Muscle of leg (tissue), 11 donors: ENCODE data around the gene C1QL1. TPM values are rescaled to one million over a fixed set of nuclear protein-coding genes. Genes with fewer than 3 reads are reported as not detected.

Experiments
- DNase-seq: peaks from one replicate; pipeline ENCODE4 v3.0.0; 2013
- H3K27ac ChIP-seq: one replicate; pipeline ENCODE4 v1.5.1; 2013; ENCODE audit warnings: mild to moderate bottlenecking, low read length, control low read depth
- H3K27me3 ChIP-seq: one replicate; pipeline ENCODE4 v1.6.1; 2013; ENCODE audit warnings: low read length; ENCODE audit not compliant: control insufficient read depth, insufficient read depth
- H3K36me3 ChIP-seq: one replicate; pipeline ENCODE4 v1.6.1; 2013; ENCODE audit warnings: low read length; ENCODE audit not compliant: control insufficient read depth, insufficient read depth
- H3K4me1 ChIP-seq: one replicate; pipeline ENCODE4 v1.6.1; 2013; ENCODE audit warnings: low read length; ENCODE audit not compliant: control insufficient read depth, insufficient read depth
- H3K4me3 ChIP-seq: one replicate; pipeline ENCODE4 v1.5.1; 2013; ENCODE audit warnings: low read length, control low read depth
- H3K9me3 ChIP-seq: replicated peaks from 2 replicates; pipeline ENCODE4 v1.6.1; 2013; ENCODE audit warnings: low read depth, low read length; ENCODE audit not compliant: control insufficient read depth
- WGBS: methylation state at CpG from one replicate; pipeline ENCODE4 v1.1.5; 2013; ENCODE audit warnings: missing lambda C conversion rate; ENCODE audit not compliant: insufficient coverage; 5-methylcytosine and 5-hydroxymethylcytosine counted together
- polyA plus RNA-seq, 8 donors: library from polyadenylated mRNA; unstranded; fragments of 120-200 nt; gene quantifications; one replicate each; pipeline versions ENCODE4 v1.2.1 to v1.2.3, GENCODE V29; 2013; ENCODE audit warnings: inconsistent platforms in 1 of 8, low replicate concordance in 1 of 8; ENCODE audit not compliant: insufficient read length in 8 of 8, insufficient read depth in 1 of 8
- total RNA-seq: library from RNA; stranded (reverse); fragments of 120-200 nt; gene quantifications from one replicate; pipeline ENCODE4 v1.2.4, GENCODE V29; 2013

C1QL1 gene
- total and polyA plus RNA-seq, 9 donors = 0.82 to 11.1 (median 2.5) TPM

GRCh38 chr17:44922746-44923470 is 45.2 kb downstream of the C1QL1 start:
- WGBS = 69% methylated on average over 7 of the region's 19 CpGs

DNA sequence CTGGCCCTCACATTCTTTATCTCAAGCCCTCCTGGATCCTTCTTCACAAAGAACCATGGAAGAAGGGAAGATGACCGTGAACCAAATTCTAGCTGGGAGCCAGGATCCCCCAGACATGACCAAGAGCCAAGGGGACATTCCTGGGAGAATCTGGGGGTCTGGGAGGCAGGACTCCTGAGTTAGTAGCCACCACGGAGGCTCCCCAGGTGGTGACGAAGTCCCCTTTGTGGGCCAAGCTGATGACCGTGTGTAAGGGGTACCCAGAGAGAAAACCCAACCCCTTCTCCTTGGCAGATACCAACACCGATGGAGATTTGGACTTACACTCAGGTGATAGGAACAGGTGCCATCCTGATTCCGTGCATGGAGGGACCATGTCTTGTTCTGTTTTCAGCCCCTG is 46.0 kb downstream of the C1QL1 start:
- 91% methylated on average over 5 of the region's 6 CpGs for WGBS

More at GRCh38 chr17:44922746-44923470, 45.2 kb downstream of the C1QL1 start:
- peaks cover 16% of the 10 kb centered on the region for H3K36me3 ChIP-seq
- no peak for DNase-seq
- H3K27me3 ChIP-seq = peaks cover 22% of the 10 kb centered on the region
- H3K4me1 ChIP-seq = peaks cover 18% of the 10 kb centered on the region
- H3K27ac ChIP-seq = no peak overlapping the region
- H3K9me3 ChIP-seq = no peaks in the 10 kb centered on the region
- H3K4me3 ChIP-seq = no peak overlapping the region

GRCh38 chr17:44921122-44921882 is 46.8 kb downstream of the C1QL1 start:
- Histone ChIP-seq H3K27ac (no peak overlapping the region), H3K36me3 (peaks cover 3% of the 10 kb centered on the region), H3K9me3 (no peaks in the 10 kb centered on the region), H3K27me3 (peaks cover 22% of the 10 kb centered on the region), H3K4me1 (peaks cover 32% of the 10 kb centered on the region), H3K4me3 (no peak overlapping the region)
- peak; percentile 38 for DNase-seq
- WGBS = 17% methylated on average over 6 of the region's 11 CpGs

More for the DNA sequence above, 46.0 kb downstream of the C1QL1 start:
- Histone ChIP-seq H3K36me3 (peaks cover 8% of the 10 kb centered on the region), H3K4me1 (peaks cover 24% of the 10 kb centered on the region), H3K4me3 (no peak overlapping the region), H3K27ac (no peak overlapping the region), H3K27me3 (peaks cover 22% of the 10 kb centered on the region), H3K9me3 (no peaks in the 10 kb centered on the region)
- DNase-seq = no peak

DNA sequence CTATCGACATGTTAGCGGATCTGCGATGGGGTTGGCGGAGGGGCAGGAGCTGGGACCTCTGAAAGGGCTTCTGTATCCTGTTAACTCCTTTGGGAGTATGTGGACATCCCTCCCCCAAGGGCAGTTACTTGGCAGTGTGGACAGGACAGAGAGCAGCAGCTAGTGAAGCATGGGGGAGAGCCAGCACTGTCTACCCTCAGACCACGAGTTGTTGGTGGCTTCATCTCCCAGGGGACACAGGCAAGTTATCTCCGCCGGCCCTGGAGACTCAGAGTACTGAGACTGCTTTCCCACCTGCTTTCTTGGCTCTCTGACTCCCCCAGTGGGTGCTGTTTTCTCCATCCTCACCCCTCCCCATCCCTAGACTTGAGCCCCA is 47.5 kb downstream of the C1QL1 start:
- H3K27ac ChIP-seq = no peak overlapping the region
- whole genome bisulfite sequencing = 33% methylated on average over 3 of the region's 7 CpGs
- DNase-seq = no peak
- no peaks in the 10 kb centered on the region for H3K36me3 ChIP-seq
- no peak overlapping the region for H3K4me3 ChIP-seq
- peaks cover 40% of the 10 kb centered on the region for H3K4me1 ChIP-seq
- H3K27me3 ChIP-seq = peaks cover 22% of the 10 kb centered on the region
- H3K9me3 ChIP-seq = no peaks in the 10 kb centered on the region

DNA sequence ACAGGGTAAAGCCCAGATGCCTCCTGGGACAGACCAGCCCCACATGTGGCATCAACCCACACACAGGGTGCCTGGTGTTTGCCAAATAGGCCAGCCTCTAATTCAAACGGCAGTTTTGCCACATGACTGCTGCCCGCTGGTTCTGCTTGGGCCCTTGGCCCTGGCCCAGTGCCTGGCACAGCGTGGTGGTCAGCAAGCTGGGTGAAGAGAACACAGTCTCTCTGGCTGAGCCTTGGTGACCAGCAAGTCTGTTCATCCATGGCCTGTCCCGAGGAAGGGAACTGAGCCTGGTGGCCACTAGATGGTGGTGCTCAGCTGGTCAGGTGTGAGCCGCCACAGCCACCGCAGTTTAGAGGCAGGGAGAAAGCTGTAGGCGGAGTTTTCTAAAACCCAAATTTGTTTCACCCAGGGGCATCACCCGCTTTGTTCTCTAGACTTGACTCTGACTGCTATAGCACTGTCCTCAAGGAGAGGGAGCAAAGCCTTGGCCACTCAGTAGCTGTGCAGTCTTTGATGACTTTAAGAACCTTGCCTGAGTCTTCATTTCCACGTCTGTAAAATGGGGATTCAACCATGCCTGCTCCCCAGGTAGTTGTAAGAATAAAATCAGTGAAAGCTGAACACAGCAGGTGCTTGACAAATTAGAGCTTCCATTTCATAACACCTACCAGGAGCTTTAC is 48.1 kb downstream of the C1QL1 start:
- DNase-seq = peak; percentile 89
- Histone ChIP-seq H3K27me3 (peaks cover 22% of the 10 kb centered on the region), H3K4me3 (no peak overlapping the region), H3K36me3 (no peaks in the 10 kb centered on the region), H3K9me3 (no peaks in the 10 kb centered on the region), H3K27ac (no peak overlapping the region), H3K4me1 (peaks cover 43% of the 10 kb centered on the region)
- 12% methylated on average over 6 of the region's 9 CpGs for WGBS

- Histone ChIP-seq H3K36me3 (no peaks in the 10 kb centered on the region), H3K9me3 (no peaks in the 10 kb centered on the region), H3K4me1 (peaks cover 47% of the 10 kb centered on the region), H3K27ac (no peak overlapping the region), H3K27me3 (peaks cover 25% of the 10 kb centered on the region), H3K4me3 (no peak overlapping the region)
- 43% methylated on average over 1 of the region's 2 CpGs for WGBS
- no peak for DNase-seq
Observed at GRCh38 chr17:44919411-44919810, 48.7 kb downstream of the C1QL1 start.

DNA sequence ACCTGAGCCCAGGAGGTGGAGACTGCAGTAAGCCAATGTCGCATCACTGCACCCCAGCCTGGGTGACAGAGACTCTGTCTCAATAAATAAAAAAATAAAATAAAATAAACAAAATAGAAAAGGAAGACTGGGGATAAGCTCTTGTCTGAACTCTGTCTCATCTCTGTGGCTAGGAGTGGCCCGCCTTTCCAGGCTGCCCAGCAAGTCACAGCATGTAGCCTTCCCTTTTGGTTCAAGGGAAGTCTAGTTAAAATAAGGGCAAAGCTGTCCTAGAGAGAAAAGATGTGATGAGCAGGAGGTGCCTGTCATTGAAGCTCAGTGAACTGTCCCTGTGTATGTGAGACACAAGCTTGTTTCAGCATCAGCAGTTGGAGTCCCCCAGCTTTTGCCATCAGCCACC is 50.1 kb downstream of the C1QL1 start:
- peaks cover 39% of the 10 kb centered on the region for H3K27me3 ChIP-seq
- no peak overlapping the region for H3K27ac ChIP-seq
- H3K4me3 ChIP-seq = no peak overlapping the region
- no peaks in the 10 kb centered on the region for H3K9me3 ChIP-seq
- H3K4me1 ChIP-seq = peaks cover 47% of the 10 kb centered on the region
- no peak for DNase-seq
- no peaks in the 10 kb centered on the region for H3K36me3 ChIP-seq
- no CpG with 5 or more reads among the region's 2 CpGs for WGBS

DNA sequence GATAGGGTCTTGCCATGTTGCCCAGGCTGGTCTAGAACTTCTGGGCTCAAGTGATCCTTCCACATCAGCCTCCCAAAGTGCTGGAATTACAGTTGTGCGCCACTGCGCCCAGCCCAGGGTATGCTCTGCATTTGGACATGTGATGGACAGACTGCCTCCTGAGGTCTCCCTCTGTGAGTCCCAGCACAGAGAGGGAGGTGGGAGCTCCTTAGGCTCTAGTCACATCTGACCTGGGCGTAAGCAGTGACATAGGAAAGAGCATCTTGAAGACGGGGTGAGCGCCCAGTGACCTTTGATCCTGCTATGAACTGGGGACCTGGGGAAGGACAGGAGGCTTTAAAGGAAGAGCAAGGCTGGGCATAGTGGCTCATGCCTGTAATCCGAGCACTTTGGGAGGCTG is 50.6 kb downstream of the C1QL1 start:
- no peak overlapping the region for H3K27ac ChIP-seq
- no peaks in the 10 kb centered on the region for H3K36me3 ChIP-seq
- H3K27me3 ChIP-seq = peaks cover 39% of the 10 kb centered on the region
- no peaks in the 10 kb centered on the region for H3K9me3 ChIP-seq
- 90% methylated on average over 5 of the region's 6 CpGs for WGBS
- H3K4me1 ChIP-seq = peaks cover 47% of the 10 kb centered on the region
- DNase-seq = no peak
- H3K4me3 ChIP-seq = no peak overlapping the region

- WGBS = 61% methylated on average over 7 of the region's 10 CpGs
- Histone ChIP-seq H3K9me3 (no peaks in the 10 kb centered on the region), H3K36me3 (no peaks in the 10 kb centered on the region), H3K4me1 (peaks cover 47% of the 10 kb centered on the region), H3K4me3 (no peak overlapping the region), H3K27ac (peak overlapping the region; percentile 55), H3K27me3 (peaks cover 36% of the 10 kb centered on the region)
- DNase-seq = peak; percentile 54
Observed at GRCh38 chr17:44916781-44917241, 51.3 kb downstream of the C1QL1 start.
